Panc1 (cell line): Measurements from ENCODE around the gene TMEM240. TPM values are rescaled to one million over a fixed set of nuclear protein-coding genes. Genes with fewer than 3 reads are reported as not detected.
"Not testable (repeated sequence)": the region's sequence is repeated elsewhere in the genome, so short reads cannot be mapped to it uniquely, and the experiment has no call there.

Source experiments
- ATAC-seq: fragments of 200-7000 bp; cut with Tn5 transposase; 2 replicates; pipeline ENCODE4 v1.9.1; 2020; ENCODE audit warnings: mild to moderate bottlenecking, moderate library complexity
- BruUV-seq: library from RNA; stranded (reverse); fragments of 400-500 nt; replicated peaks from 2 replicates; lab custom pipeline; 2021; lab: Mats Ljungman, UMichigan
- CTCF ChIA-PET: fragments of 300-600 bp; sonication (Branson Sonifier 250); formaldehyde crosslinking; loops from one replicate; lab custom pipeline; 2022; ENCODE audit warnings: antibody characterized with exemption; lab: Charles Lee
- POLR2A ChIA-PET: fragments of 300-600 bp; sonication (Branson Sonifier 250); formaldehyde crosslinking; loops from one replicate; lab custom pipeline; 2022; ENCODE audit warnings: antibody characterized with exemption; lab: Charles Lee
- DNase-seq: peaks from one replicate; pipeline ENCODE4 v3.0.0-alpha.2; 2010; ENCODE audit warnings: low read depth, low spot score
- H3K27ac ChIP-seq: 2 replicates; pipeline ENCODE4 v1.5.1; 2011; ENCODE audit warnings: mild to moderate bottlenecking, low read length, inconsistent platforms
- H3K27me3 ChIP-seq: fragments of 200-500 bp; sonication (Bioruptor generic); 2 replicates; pipeline ENCODE4 v1.6.0; 2014; ENCODE audit warnings: low read length, inconsistent platforms; ENCODE audit not compliant: control insufficient read depth, insufficient read depth
- H3K36me3 ChIP-seq: fragments of 200-500 bp; sonication (Bioruptor generic); 2 replicates; pipeline ENCODE4 v1.5.1; 2014; ENCODE audit warnings: inconsistent platforms, mild to moderate bottlenecking, low read length, moderate library complexity; ENCODE audit not compliant: control insufficient read depth, insufficient read depth
- H3K4me1 ChIP-seq: 2 replicates; pipeline ENCODE4 v1.5.1; 2011; ENCODE audit warnings: inconsistent platforms, mild to moderate bottlenecking, low read length, moderate library complexity; ENCODE audit not compliant: control insufficient read depth, insufficient read depth
- H3K4me3 ChIP-seq, 2 experiments: 2 replicates each; pipeline ENCODE4 v1.5.1; 2011 to 2012; ENCODE audit warnings: low read depth in 2 of 2, low read length in 2 of 2, mild to moderate bottlenecking in 2 of 2, inconsistent platforms in 1 of 2, moderate library complexity in 1 of 2
- H3K9me3 ChIP-seq: fragments of 200-500 bp; sonication (Bioruptor generic); 2 replicates; pipeline ENCODE4 v1.5.1; 2014; ENCODE audit warnings: low read depth, mild to moderate bottlenecking, inconsistent platforms, low read length, moderate library complexity; ENCODE audit not compliant: control insufficient read depth, insufficient read depth
- CTCF ChIP-seq: fragments of 450-650 bp; IDR thresholded peaks from 2 replicates; pipeline ENCODE4 v1.5.1; 2017; ENCODE audit warnings: mild to moderate bottlenecking
- POLR2AphosphoS5 ChIP-seq: IDR thresholded peaks from 2 replicates; pipeline ENCODE4 v1.6.1; 2012; ENCODE audit warnings: mild to moderate bottlenecking, low read depth, low read length, moderate library complexity
- REST ChIP-seq, 2 experiments: IDR thresholded peaks; 2 replicates each; pipeline ENCODE4 v1.6.1; 2011 to 2012; ENCODE audit warnings: low read depth in 2 of 2, control low read depth in 1 of 2, low read length in 1 of 2, mild to moderate bottlenecking in 1 of 2, moderate library complexity in 1 of 2; ENCODE audit not compliant: insufficient read depth in 1 of 2
- SIN3A ChIP-seq: IDR thresholded peaks from 2 replicates; pipeline ENCODE4 v1.6.1; 2012; ENCODE audit warnings: low read depth, mild to moderate bottlenecking, low read length, moderate library complexity, borderline replicate concordance; ENCODE audit not compliant: insufficient read depth
- TCF7L2 ChIP-seq: IDR thresholded peaks from 2 replicates; pipeline ENCODE4 v1.6.1; 2011; ENCODE audit warnings: mild to moderate bottlenecking, low read depth, low read length, inconsistent platforms
- in situ Hi-C: cut with HindIII; loops from 2 replicates; pipeline ENCODE4 v1.10.0; 2016; ENCODE audit warnings: low sequenced_read_pairs, low pct_unique_long_range_greater_than_20kb
- intact Hi-C: fragments of 100-400 bp; cut with micrococcal nuclease; formaldehyde crosslinking; loops from one replicate; pipeline ENCODE4 v1.10.0; 2022; ENCODE audit not compliant: unreplicated experiment
- total RNA-seq: library from RNA; stranded (reverse); gene quantifications from one replicate; pipeline ENCODE4 v1.2.1, GENCODE V29; 2021; ENCODE audit not compliant: unreplicated experiment

Gene TMEM240
- total RNA-seq, 1 experiment from 2014 or later = 4.1 TPM

- no peaks in the 10 kb centered on the region for H3K27me3 ChIP-seq
- ATAC-seq = no peak
- no peak overlapping the region for H3K4me3 ChIP-seq
- ChIA-PET POLR2A (no interaction called here), CTCF (no interaction called here)
- peaks cover 6% of the 10 kb centered on the region; the same call in 1 of the 2 replicates for H3K36me3 ChIP-seq
- H3K4me1 ChIP-seq = no peaks in the 10 kb centered on the region
- in situ Hi-C loops = no loop called here
- no TSS peak for BruUV-seq
- H3K27ac ChIP-seq = no peak overlapping the region
- no peak for DNase-seq
- H3K9me3 ChIP-seq = no peaks in the 10 kb centered on the region
- intact Hi-C loops = no loop called here
- TF ChIP-seq TCF7L2 (no peak), POLR2AphosphoS5 (no peak), SIN3A (no peak)
Measured at GRCh38 chr1:1489231-1489630, 51.2 kb downstream of the TMEM240 start.

- POLR2A ChIA-PET = no interaction called here
- Histone ChIP-seq H3K4me1 (no peaks in the 10 kb centered on the region), H3K27ac (no peak overlapping the region), H3K4me3 (no peak overlapping the region), H3K9me3 (no peaks in the 10 kb centered on the region), H3K27me3 (no peaks in the 10 kb centered on the region), H3K36me3 (peaks cover 6% of the 10 kb centered on the region; the same call in 1 of the 2 replicates)
- BruUV-seq = no TSS peak
- CTCF ChIA-PET = no interaction called here
- in situ Hi-C loops (no loop called here), intact Hi-C loops (no loop called here)
- TF ChIP-seq SIN3A (no peak), REST (IDR thresholded peaks at IDR 0.05; ENCODE audit: insufficient read depth in 1 of 2, low read depth in 2 of 2, low read length in 1 of 2) (no peak), TCF7L2 (no peak), CTCF (no peak), POLR2AphosphoS5 (no peak)
- DNase-seq = no peak
- no peak for ATAC-seq
Measured at GRCh38 chr1:1487701-1488100, 52.7 kb downstream of the TMEM240 start.

- DNase-seq, CTCF ChIA-PET, H3K36me3 ChIP-seq, ATAC-seq, in situ Hi-C loops, POLR2A ChIA-PET, BruUV-seq, H3K4me3 ChIP-seq, H3K27me3 ChIP-seq, H3K9me3 ChIP-seq, H3K27ac ChIP-seq, H3K4me1 ChIP-seq, intact Hi-C loops: not testable (repeated sequence)
Measured at GRCh38 chr1:1485755-1486317, 54.6 kb downstream of the TMEM240 start.

GRCh38 chr1:1484976-1485750 lies 55.3 kb downstream of the TMEM240 start:
- POLR2A ChIA-PET, CTCF ChIA-PET, H3K4me3 ChIP-seq, DNase-seq, intact Hi-C loops, H3K27ac ChIP-seq, H3K36me3 ChIP-seq, in situ Hi-C loops, BruUV-seq, H3K27me3 ChIP-seq, H3K9me3 ChIP-seq, H3K4me1 ChIP-seq: not testable (repeated sequence)
- ATAC-seq = peak; percentile 29; the same call in 1 of the 2 replicates
